Transverse colon (tissue), 4 donors: ENCODE measurements around the gene DNAH5. TPM values are rescaled to one million over a fixed set of nuclear protein-coding genes. Genes with fewer than 3 reads are reported as not detected.

ENCODE experiments used
- DNase-seq: peaks from one replicate; pipeline ENCODE4 v3.0.0-alpha.2; 2019
- H3K27ac ChIP-seq, 4 donors: fragments of 200-600 bp; sonication (generic); 2 replicates each; pipeline ENCODE4 v1.5.1; 2016 to 2018; ENCODE audit warnings: inconsistent platforms in 4 of 4
- H3K27me3 ChIP-seq: fragments of 200-600 bp; sonication (generic); 2 replicates; pipeline ENCODE4 v1.5.1; 2017; ENCODE audit warnings: inconsistent platforms
- H3K36me3 ChIP-seq, 4 donors: fragments of 200-600 bp; sonication (generic); 2 replicates each; pipeline ENCODE4 v1.5.1; 2017 to 2019; ENCODE audit warnings: inconsistent platforms in 4 of 4
- H3K4me1 ChIP-seq, 4 donors: fragments of 200-600 bp; sonication (generic); 2 replicates each; pipeline ENCODE4 v1.5.1; 2017 to 2020; ENCODE audit warnings: inconsistent platforms in 4 of 4
- H3K4me3 ChIP-seq, 4 donors: fragments of 200-600 bp; sonication (generic); 1 replicate in 1 of 4; 2 replicates in 3 of 4; pipeline versions ENCODE4 v1.5.1 to v1.6.1; 2017 to 2019; ENCODE audit warnings: inconsistent platforms in 4 of 4
- H3K9me3 ChIP-seq, 2 donors: fragments of 200-600 bp; sonication (generic); 2 replicates each; pipeline ENCODE4 v1.5.1; 2017 to 2019; ENCODE audit warnings: inconsistent platforms in 2 of 2
- EP300 ChIP-seq: sonication (generic); formaldehyde crosslinking; IDR thresholded peaks from one replicate; pipeline ENCODE4 v1.6.1; 2017; ENCODE audit warnings: antibody characterized with exemption, low read depth
- POLR2A ChIP-seq: fragments of 450-650 bp; IDR thresholded peaks from one replicate; pipeline ENCODE4 v1.6.1; 2016; ENCODE audit warnings: antibody characterized with exemption, mild to moderate bottlenecking, moderate library complexity
- POLR2AphosphoS5 ChIP-seq, 3 donors: sonication (generic); formaldehyde crosslinking; IDR thresholded peaks; one replicate each; pipeline ENCODE4 v1.6.1; 2016; ENCODE audit warnings: antibody characterized with exemption in 3 of 3
- WGBS, 2 donors: methylation state at CpG; one replicate each; pipeline ENCODE4 v1.1.5; 2018; ENCODE audit warnings: low coverage in 1 of 2; 5-methylcytosine and 5-hydroxymethylcytosine counted together
- in situ Hi-C, 4 donors: fragments of 200-750 bp; cut with MboI; loops; one replicate each; pipeline versions ENCODE4 v1.15.0 to v1.15.1; 2017; ENCODE audit warnings: low sequenced_read_pairs in 3 of 4, low pct_ligation_motif_present in 1 of 4, low pct_unique_long_range_greater_than_20kb in 1 of 4
- intact Hi-C: fragments of 100-400 bp; cut with DNase I; formaldehyde crosslinking; loops from one replicate; pipeline ENCODE4 v1.15.1; 2023; ENCODE audit warnings: low total_unique reads
- total RNA-seq, 4 donors: library from RNA; depleted of rRNA; stranded (reverse); fragments of >200 nt; gene quantifications; one replicate each; pipeline ENCODE4 v1.1.0, GENCODE V29; 2016
- TF ChIP-seq, protein P1 (sequence below), 5 experiments: fragments of 200-600 bp in 3 of 5; fragments of 450-650 bp in 2 of 5; sonication (generic) in 3 of 5; IDR thresholded peaks; 1 replicate in 2 of 5; 2 replicates in 3 of 5; pipeline ENCODE4 v1.5.1; 2016 to 2017; ENCODE audit warnings: antibody characterized with exemption in 5 of 5, inconsistent platforms in 3 of 5, mild to moderate bottlenecking in 2 of 5, moderate library complexity in 1 of 5

DNAH5 gene
- total RNA-seq, 4 donors from 2014 or later, result 0.20 to 1.5 (median 0.53) TPM

DNA sequence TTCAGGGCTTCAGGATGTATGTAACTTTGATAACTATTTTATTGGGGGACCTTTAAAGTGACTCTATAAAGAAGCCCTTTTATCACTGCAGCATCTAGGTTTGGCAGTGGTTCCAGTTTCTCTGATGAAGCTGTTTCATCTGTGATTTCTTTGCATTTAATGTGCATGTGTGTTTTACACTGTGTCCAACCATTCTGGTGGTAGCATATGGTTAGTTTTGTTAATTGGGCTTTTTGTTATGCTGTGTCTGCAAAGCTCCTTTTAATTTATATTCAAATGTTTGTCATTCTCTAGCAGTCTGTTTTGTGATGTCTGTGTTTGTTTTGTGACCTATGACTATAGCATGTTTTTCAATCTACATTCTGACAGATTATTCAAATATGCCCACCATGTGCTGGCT is 294.8 kb downstream of the DNAH5 start:
- no peaks in the 10 kb centered on the region for H3K27me3 ChIP-seq
- TF ChIP-seq EP300 (no peak), POLR2AphosphoS5 (IDR thresholded peaks at IDR 0.05) (no peak), POLR2A (no peak)
- TF ChIP-seq, protein P1, sequence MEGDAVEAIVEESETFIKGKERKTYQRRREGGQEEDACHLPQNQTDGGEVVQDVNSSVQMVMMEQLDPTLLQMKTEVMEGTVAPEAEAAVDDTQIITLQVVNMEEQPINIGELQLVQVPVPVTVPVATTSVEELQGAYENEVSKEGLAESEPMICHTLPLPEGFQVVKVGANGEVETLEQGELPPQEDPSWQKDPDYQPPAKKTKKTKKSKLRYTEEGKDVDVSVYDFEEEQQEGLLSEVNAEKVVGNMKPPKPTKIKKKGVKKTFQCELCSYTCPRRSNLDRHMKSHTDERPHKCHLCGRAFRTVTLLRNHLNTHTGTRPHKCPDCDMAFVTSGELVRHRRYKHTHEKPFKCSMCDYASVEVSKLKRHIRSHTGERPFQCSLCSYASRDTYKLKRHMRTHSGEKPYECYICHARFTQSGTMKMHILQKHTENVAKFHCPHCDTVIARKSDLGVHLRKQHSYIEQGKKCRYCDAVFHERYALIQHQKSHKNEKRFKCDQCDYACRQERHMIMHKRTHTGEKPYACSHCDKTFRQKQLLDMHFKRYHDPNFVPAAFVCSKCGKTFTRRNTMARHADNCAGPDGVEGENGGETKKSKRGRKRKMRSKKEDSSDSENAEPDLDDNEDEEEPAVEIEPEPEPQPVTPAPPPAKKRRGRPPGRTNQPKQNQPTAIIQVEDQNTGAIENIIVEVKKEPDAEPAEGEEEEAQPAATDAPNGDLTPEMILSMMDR (IDR thresholded peaks at IDR 0.05), result no peak
- in situ Hi-C loops, result no loop called here
- intact Hi-C loops, result no loop called here
- no peaks in the 10 kb centered on the region for H3K9me3 ChIP-seq
- no peak for DNase-seq
- no peak overlapping the region for H3K4me3 ChIP-seq
- no peak overlapping the region for H3K27ac ChIP-seq
- H3K4me1 ChIP-seq, result no peaks in the 10 kb centered on the region
- H3K36me3 ChIP-seq, result no peaks in the 10 kb centered on the region

DNA sequence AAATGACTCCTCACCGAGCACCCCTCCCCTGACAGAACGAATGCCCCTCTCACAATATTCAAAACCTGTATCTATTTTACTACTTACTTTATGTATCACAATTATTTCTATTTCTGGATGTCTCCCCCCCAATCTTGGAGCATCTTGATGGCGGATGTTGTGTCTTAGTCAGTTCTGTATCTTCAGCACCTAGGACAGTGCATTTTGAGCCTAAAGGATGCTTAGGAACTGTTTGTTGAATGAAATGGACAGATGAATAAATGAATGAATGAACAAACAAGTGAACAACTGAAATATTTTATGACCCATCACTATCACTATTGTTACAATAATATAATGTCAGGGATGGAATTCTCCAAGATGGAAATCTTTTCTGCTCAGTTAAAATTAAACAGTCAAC is 295.7 kb downstream of the DNAH5 start:
- in situ Hi-C loops, result no loop called here
- intact Hi-C loops, result no loop called here
- no peaks in the 10 kb centered on the region for H3K36me3 ChIP-seq
- no peak overlapping the region for H3K27ac ChIP-seq
- no peak for TF ChIP-seq EP300
- TF ChIP-seq, protein P1 (IDR thresholded peaks at IDR 0.05), result no peak
- no peak overlapping the region for H3K4me3 ChIP-seq
- no peak for DNase-seq
- 78 to 82% methylated on average over 3 of the region's 3 CpGs for WGBS, 2 donors
- no peaks in the 10 kb centered on the region for H3K4me1 ChIP-seq
- H3K27me3 ChIP-seq, result no peaks in the 10 kb centered on the region
- no peaks in the 10 kb centered on the region for H3K9me3 ChIP-seq

DNA sequence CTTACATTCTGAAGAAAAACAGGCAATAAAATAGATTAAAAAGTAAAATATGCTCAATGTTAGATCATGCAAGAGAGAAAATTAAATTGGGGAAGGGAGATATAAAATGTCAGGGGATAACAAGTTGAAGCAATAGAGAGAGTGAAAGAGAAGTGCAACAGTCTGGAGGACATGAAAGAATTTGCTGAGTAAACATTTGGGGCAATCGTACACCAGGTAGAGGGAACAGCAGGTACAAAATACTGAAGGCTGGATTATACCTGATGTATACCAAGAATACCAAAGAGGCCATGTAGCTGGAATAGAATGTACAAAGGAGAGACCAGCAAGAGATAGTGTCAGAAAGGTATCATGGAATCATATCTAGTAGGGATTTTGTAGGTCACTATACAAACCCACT is 300.8 kb downstream of the DNAH5 start:
- Histone ChIP-seq H3K4me1 (no peaks in the 10 kb centered on the region), H3K27ac (no peak overlapping the region), H3K27me3 (no peaks in the 10 kb centered on the region), H3K9me3 (no peaks in the 10 kb centered on the region), H3K4me3 (no peak overlapping the region), H3K36me3 (no peaks in the 10 kb centered on the region)
- intact Hi-C loops (no loop called here), in situ Hi-C loops (no loop called here)
- no peak for DNase-seq
- 22 to 60% methylated on average over 1 of the region's 1 CpG for WGBS, 2 donors
- no peak for TF ChIP-seq EP300

DNA sequence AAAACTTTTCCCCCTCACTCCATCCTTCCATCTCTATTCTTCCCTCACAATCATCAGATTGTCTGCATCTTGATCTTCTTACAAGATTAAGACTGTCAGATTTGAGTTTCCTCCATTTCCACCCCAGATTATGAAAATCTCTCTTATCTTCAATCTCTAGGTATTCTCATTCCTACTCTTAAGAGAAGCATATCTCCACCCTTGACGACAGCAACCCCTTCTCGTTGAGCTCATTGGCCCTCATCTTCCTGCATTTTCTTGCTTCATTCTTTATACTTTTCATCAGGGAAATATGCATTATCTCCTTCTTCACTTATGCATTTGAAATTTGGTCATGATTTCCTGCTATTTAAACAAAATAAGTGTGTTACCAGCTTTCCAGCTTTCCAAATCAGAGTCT is 301.3 kb downstream of the DNAH5 start:
- in situ Hi-C loops (no loop called here), intact Hi-C loops (no loop called here)
- WGBS, 2 donors, result 64 to 83% methylated on average over 2 of the region's 2 CpGs
- no peaks in the 10 kb centered on the region for H3K9me3 ChIP-seq
- no peaks in the 10 kb centered on the region for H3K27me3 ChIP-seq
- DNase-seq, result no peak
- no peak overlapping the region for H3K4me3 ChIP-seq
- TF ChIP-seq, protein P1 (IDR thresholded peaks at IDR 0.05), result no peak
- TF ChIP-seq EP300 (no peak), POLR2A (no peak), POLR2AphosphoS5 (IDR thresholded peaks at IDR 0.05) (no peak)
- H3K27ac ChIP-seq, result no peak overlapping the region
- no peaks in the 10 kb centered on the region for H3K36me3 ChIP-seq
- H3K4me1 ChIP-seq, result no peaks in the 10 kb centered on the region

Other genes starting within 250 kb of the DNAH5 start
- 100 to 1,000 TPM; 186 to 388 (median 285) TPM for gene TRIO, start 198.7 kb upstream of the DNAH5 start, total RNA-seq